Lower lobe of right lung (tissue), 2 donors: ENCODE data around the gene C1QTNF3. TPM values are rescaled to one million over a fixed set of nuclear protein-coding genes. Genes with fewer than 3 reads are reported as not detected.
A peak's percentile ranks its signal among the peaks of the same experiment; 100 is the strongest.

Source experiments
- ATAC-seq, 2 donors: fragments of 200-7000 bp; cut with Tn5 transposase; one replicate each; pipeline ENCODE4 v1.9.1; 2020 to 2022; ENCODE audit warnings: mild to moderate bottlenecking in 2 of 2, moderate library complexity in 2 of 2
- DNase-seq: peaks from one replicate; pipeline ENCODE4 v3.0.0-alpha.2; 2020
- H3K27ac ChIP-seq: fragments of 200-600 bp; one replicate; pipeline ENCODE4 v1.8.0; 2022
- H3K27me3 ChIP-seq: fragments of 200-600 bp; one replicate; pipeline ENCODE4 v1.8.0; 2022; ENCODE audit warnings: low read depth
- H3K36me3 ChIP-seq: fragments of 200-600 bp; one replicate; pipeline ENCODE4 v1.8.0; 2022; ENCODE audit warnings: mild to moderate bottlenecking
- H3K4me1 ChIP-seq: fragments of 200-600 bp; one replicate; pipeline ENCODE4 v1.8.0; 2022
- H3K4me3 ChIP-seq: fragments of 200-600 bp; one replicate; pipeline ENCODE4 v1.8.0; 2022; ENCODE audit warnings: mild to moderate bottlenecking
- H3K9me3 ChIP-seq: fragments of 200-600 bp; one replicate; pipeline ENCODE4 v1.8.0; 2022
- CTCF ChIP-seq: fragments of 200-600 bp; IDR thresholded peaks from one replicate; pipeline ENCODE4 v1.8.0; 2022; ENCODE audit warnings: antibody characterized with exemption, mild to moderate bottlenecking
- intact Hi-C: fragments of 100-400 bp; cut with DNase I; formaldehyde crosslinking; loops from one replicate; pipeline ENCODE4 v1.11.0; 2022
- total RNA-seq: library from RNA; stranded (reverse); fragmentation: NEBNext Ultra II Directional; extraction: Animal tissue kit (Norgen Biotek cat#: 25700); gene quantifications from one replicate; pipeline ENCODE4 v1.2.1, GENCODE V29; 2021
- donor health status: DM: no; HTN: yes; CAD: no; lungs with severe emphysema.

The C1QTNF3 gene
- total RNA-seq, 1 donor from 2014 or later = 6.7 TPM

- no peak for TF ChIP-seq CTCF
- peak overlapping the region; percentile 43 for H3K27ac ChIP-seq
- ATAC-seq = no peak
Measured at GRCh38 chr5:34051374-34051980, 8.5 kb upstream of the C1QTNF3 start.

GRCh38 chr5:34047774-34048572 is 5.0 kb upstream of the C1QTNF3 start:
- Histone ChIP-seq H3K4me3 (no peak overlapping the region), H3K4me1 (peaks cover 16% of the 10 kb centered on the region), H3K27me3 (no peaks in the 10 kb centered on the region), H3K9me3 (no peaks in the 10 kb centered on the region), H3K36me3 (no peaks in the 10 kb centered on the region), H3K27ac (no peak overlapping the region)
- intact Hi-C loops = no loop called here
- no peak for TF ChIP-seq CTCF
- no peak for ATAC-seq
- DNase-seq = no peak

More at GRCh38 chr5:34051374-34051980, 8.5 kb upstream of the C1QTNF3 start:
- intact Hi-C loops = no loop called here
- no peaks in the 10 kb centered on the region for H3K9me3 ChIP-seq
- no peak overlapping the region for H3K4me3 ChIP-seq
- peaks cover 7% of the 10 kb centered on the region for H3K4me1 ChIP-seq
- no peaks in the 10 kb centered on the region for H3K27me3 ChIP-seq
- no peaks in the 10 kb centered on the region for H3K36me3 ChIP-seq
- DNase-seq = no peak

GRCh38 chr5:34047143-34047542 is 4.1 kb upstream of the C1QTNF3 start:
- Histone ChIP-seq H3K36me3 (no peaks in the 10 kb centered on the region), H3K27ac (no peak overlapping the region), H3K9me3 (no peaks in the 10 kb centered on the region), H3K27me3 (no peaks in the 10 kb centered on the region), H3K4me1 (peaks cover 24% of the 10 kb centered on the region), H3K4me3 (no peak overlapping the region)
- DNase-seq (no peak), ATAC-seq (no peak)
- no peak for TF ChIP-seq CTCF
- intact Hi-C loops = no loop called here

GRCh38 chr5:34045996-34046395 is 3.0 kb upstream of the C1QTNF3 start:
- Histone ChIP-seq H3K4me3 (no peak overlapping the region), H3K4me1 (peaks cover 26% of the 10 kb centered on the region), H3K9me3 (no peaks in the 10 kb centered on the region), H3K36me3 (no peaks in the 10 kb centered on the region), H3K27me3 (no peaks in the 10 kb centered on the region), H3K27ac (no peak overlapping the region)
- ATAC-seq = peak in 1 of 2 donors; percentile 43
- DNase-seq = no peak
- no peak for TF ChIP-seq CTCF
- intact Hi-C loops = no loop called here

- H3K4me1 ChIP-seq = peaks cover 26% of the 10 kb centered on the region
- no peak for TF ChIP-seq CTCF
- DNase-seq = no peak
- no peak overlapping the region for H3K4me3 ChIP-seq
- ATAC-seq = no peak
- intact Hi-C loops = no loop called here
- H3K36me3 ChIP-seq = no peaks in the 10 kb centered on the region
- H3K9me3 ChIP-seq = no peaks in the 10 kb centered on the region
- no peaks in the 10 kb centered on the region for H3K27me3 ChIP-seq
- no peak overlapping the region for H3K27ac ChIP-seq
Measured at GRCh38 chr5:34045023-34045422, 2.0 kb upstream of the C1QTNF3 start.
